Measurements from ENCODE around the gene LOX.
"Not testable (repeated sequence)": the region's sequence is repeated elsewhere in the genome, so short reads cannot be mapped to it uniquely, and the experiment has no call there.

The LOX gene

DNA sequence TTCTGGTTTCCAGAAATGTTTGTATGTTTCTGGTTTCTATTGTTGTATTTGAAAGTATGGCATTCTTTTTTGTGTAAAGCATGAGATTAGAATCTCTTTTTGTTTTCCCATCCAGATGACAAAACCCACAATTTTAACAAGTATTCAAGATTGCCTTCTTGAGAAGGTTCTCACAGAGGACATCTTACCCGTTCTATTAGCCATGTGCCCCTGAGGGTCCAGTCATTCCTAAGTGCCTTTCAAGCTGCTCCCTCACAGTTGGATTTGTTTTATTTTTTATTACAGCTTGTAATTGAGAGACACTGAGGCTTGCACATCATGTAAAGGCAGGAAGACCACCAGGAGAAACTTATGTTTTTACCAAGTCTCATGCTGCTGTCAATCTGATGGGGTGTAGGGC lies 19.3 kb upstream of the LOX start:
- no peak for TF ChIP-seq ZFX (IDR thresholded peaks at IDR 0.05)
- TF ChIP-seq, protein P1, sequence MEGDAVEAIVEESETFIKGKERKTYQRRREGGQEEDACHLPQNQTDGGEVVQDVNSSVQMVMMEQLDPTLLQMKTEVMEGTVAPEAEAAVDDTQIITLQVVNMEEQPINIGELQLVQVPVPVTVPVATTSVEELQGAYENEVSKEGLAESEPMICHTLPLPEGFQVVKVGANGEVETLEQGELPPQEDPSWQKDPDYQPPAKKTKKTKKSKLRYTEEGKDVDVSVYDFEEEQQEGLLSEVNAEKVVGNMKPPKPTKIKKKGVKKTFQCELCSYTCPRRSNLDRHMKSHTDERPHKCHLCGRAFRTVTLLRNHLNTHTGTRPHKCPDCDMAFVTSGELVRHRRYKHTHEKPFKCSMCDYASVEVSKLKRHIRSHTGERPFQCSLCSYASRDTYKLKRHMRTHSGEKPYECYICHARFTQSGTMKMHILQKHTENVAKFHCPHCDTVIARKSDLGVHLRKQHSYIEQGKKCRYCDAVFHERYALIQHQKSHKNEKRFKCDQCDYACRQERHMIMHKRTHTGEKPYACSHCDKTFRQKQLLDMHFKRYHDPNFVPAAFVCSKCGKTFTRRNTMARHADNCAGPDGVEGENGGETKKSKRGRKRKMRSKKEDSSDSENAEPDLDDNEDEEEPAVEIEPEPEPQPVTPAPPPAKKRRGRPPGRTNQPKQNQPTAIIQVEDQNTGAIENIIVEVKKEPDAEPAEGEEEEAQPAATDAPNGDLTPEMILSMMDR (conservative IDR thresholded peaks at IDR 0.05) = no peak
- no peak overlapping the region for H3K27ac ChIP-seq

DNA sequence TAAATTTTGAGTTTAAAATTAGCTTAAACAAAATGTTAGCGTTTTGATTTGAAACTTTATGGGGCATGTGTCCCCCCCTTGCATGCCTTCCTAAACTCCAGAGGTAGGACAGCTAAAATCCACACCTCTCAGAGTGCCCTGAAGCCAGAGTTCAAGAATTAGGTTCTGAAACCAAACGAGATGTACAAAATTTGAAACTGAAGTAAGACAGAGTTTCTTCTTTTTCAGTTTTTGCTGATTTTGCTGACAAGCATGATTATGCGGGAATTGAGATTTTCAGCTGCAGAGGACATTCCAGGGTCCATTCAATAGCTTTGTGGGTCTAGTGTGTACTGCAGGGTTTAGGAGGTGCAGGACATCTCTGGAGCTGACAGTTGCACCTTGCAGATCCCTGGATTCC lies 17.1 kb upstream of the LOX start:
- no peak overlapping the region for H3K27ac ChIP-seq
- TF ChIP-seq, protein P1 (conservative IDR thresholded peaks at IDR 0.05) = no peak
- TF ChIP-seq ZFX (IDR thresholded peaks at IDR 0.05) = no peak

DNA sequence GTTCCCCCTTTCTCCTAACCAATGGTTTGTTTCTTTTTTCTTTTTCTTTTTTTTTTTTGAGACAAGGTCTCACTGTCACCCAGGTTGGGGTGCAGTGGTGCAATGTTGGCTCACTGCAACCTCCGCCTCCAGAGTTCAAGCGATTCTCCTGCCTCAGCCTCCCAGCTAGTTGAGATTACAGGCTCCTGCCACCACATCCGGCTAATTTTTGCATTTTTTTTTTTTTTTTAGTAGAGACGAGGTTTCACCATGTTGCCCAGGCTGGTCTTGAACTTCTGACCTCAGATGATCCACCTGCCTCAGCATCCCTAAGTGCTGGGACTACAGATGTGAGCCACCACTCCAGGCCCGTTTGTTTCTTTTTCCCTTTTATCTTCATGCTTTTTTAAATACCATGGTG lies 16.2 kb upstream of the LOX start:
- H3K27ac ChIP-seq = not testable (repeated sequence)

DNA sequence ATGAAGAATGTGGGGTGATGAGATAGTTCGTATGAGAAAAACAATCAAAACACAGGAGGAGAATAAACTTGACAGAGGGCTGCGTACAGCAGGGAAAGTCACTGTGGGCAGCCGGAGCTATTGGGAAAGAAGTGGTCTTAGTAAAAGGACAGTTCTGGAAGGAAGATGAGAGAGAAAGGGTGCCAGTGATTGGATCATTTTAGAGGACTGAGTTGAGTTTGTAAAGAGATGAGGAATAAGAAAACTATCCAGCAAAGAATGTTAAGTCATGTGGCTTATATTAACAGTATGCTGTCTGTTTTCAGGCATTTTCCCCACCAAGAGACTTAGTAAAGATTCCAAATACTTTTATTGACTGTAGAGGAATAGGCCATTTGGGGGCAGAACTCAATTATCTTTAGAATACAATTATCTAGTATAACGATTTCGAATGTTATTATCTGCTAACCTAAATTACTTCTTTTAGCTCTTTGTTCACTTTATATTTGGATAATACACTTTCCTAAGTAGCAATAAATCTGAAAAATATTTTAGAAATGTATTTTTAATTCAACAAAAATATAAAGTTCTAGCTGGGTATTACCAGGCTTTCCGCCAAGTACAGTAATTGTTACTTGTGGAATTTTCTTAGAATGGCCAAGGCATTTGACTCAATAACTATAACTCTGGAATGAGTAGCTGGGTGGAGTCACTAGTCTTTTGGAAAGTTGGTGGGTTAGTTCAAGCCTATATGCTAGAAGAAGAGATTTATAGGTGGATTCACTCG lies 15.5 kb upstream of the LOX start:
- no peak for TF ChIP-seq ZFX (IDR thresholded peaks at IDR 0.05)
- TF ChIP-seq, protein P1 (conservative IDR thresholded peaks at IDR 0.05) = no peak
- H3K27ac ChIP-seq = no peak overlapping the region

DNA sequence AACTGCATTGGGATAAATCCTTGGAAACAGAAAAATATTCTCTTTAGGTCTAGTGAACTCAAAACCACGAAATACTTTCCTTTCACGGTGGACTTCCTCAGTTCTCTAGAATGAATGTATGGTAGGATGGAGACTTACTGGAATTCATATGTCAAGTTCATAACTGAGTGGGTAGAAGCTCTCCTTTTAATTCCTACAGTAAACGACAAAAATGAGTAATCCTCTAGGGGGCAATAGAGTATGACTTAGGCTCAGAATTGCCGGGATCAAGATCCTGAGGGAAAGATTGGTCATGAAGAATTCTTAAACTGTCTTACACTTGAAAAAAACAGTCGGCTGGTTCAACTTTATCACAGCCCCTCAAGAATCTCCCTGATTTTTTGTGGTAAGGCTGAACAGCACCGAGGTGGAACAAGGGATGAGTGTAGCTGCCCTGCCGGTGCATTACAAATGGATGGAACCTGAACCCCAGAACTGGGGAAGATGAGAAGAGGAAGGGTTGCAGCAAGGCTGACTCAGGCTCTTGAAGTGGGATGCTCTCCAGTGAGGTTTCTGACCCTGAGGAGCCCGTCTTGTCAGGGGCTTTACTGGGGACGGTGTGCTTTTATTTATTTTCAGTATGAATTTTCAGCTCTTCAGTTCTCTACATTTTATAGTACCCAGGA lies 14.0 kb upstream of the LOX start:
- no peak for TF ChIP-seq ZFX (IDR thresholded peaks at IDR 0.05)
- TF ChIP-seq, protein P1 (conservative IDR thresholded peaks at IDR 0.05) = peak; percentile 74
- no peak overlapping the region for H3K27ac ChIP-seq

DNA sequence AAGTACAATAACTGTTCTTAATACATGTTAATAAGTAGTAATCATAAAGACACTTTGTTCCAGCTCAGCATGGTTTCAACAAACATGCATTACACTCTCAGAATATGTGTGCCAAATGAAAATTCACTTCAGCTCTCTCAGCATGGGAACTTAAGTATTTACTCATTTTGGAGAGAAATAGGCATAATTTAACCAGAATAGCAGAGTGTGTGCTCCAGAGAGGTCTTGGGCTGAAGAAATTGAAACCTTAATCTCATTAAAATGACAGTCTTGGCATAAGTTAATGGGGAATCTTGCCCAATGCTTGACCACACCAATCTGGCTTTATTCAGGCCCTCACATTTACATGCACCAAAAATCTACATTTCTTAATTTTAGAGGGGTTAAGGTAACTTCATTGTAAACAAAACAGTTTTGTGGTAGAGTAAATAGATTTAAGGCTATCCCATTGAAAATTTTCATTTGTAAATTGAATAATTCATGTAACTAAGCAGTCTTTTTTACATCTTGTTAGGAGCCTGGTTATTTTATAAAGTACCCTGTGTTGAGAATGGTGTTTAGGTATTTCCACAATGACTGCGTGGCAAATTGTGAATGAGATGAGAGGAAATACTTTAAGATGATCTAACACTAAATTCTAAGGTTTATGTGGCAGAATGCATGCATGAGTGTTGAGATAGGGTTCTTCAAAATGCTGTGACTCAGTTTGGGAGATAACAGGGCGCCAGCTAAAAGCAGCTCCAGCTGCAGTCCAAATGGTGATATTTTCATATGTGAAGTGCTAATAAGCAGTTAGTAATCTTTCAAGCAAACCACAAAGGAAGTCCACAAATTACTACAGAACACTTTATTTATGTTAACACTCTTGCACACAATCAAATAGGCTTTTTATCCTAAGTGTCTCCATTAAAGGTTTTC lies 11.3 kb upstream of the LOX start:
- no peak overlapping the region for H3K27ac ChIP-seq
- TF ChIP-seq, protein P1 (conservative IDR thresholded peaks at IDR 0.05) = no peak
- no peak for TF ChIP-seq ZFX (IDR thresholded peaks at IDR 0.05)

DNA sequence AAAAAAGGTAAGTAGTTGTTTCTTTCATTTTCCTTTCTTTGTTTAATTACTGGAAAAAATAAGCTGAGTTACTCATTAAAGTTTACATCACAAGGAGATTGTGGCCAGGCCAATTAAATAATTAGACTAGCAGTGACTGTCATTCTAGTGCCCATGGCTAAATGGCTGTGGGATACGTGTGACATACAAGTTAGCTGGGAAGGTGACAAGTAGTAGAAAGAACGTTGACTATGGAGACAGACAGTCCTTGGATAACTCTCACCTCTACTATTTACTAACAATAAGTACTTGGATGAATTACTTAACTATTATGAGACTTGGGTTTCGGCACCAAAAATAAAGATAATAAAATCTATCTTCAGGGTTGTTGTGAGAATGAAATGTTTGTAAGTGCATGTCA lies 7.0 kb upstream of the LOX start:
- TF ChIP-seq ZFX (IDR thresholded peaks at IDR 0.05) = no peak
- TF ChIP-seq, protein P1 (conservative IDR thresholded peaks at IDR 0.05) = no peak
- H3K27ac ChIP-seq = no peak overlapping the region
